ENCODE results near the gene ZIC4.

Gene ZIC4

DNA sequence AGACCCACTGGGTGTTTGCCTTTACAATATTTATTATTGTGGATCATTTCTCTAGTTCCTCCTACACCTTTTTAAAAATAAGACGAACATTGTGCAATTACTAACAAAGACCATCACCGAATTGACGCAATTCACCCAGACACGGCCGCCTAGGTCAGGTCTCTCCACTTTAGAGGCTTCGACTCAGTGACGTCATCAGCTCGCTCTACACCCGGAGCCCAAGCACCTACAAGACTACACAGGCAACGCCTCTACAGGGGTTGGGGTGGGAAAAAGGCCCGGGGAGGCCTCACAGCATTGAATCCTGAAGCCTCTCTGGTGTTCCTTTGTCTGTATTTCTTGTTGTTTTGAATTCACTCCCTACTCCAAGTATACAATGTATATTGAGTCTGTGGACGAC lies 16.6 kb downstream of the ZIC4 start:
- no peak for DNase-seq

DNA sequence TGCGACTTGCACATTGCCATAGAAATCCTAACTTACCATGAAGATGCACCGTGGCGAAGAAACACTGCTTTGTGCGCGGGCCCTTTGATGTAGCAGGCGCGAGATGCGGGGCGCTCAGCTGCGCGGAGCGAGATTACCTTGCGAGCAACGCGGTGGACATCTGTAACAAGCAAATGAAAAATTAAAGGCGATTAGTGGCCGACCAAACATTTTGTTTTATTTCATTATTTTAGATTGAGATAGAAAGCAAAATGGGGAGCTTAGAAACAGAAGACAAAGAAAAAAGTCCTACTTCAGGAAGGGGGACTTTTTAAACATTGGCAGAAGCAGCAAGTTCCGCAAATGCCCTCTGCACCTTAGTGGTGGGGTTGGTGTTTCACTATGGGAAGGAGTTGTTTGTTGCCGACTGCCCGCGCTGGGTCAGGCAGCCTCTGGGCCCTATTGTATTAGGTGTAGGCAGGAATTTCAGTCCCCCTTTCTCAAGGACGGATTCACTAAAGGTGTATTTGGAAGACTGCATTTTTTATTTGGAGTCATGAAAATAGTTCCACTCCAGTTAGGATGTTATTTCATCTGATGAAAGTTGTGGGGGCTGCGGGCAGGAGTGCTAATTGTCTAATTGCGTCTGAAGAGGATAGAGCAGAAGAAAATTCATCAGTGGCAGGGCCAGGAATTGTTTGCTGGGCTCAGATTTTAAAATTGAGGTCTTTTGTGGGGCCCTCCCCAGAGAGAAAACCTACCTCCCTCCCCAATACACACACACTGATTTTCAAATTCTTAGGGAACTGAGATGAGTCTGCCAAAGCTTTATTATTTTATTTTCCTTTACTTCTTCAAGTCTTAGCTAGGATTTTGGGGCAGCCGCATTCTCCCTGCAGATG lies 17.4 kb downstream of the ZIC4 start:
- DNase-seq = no peak

- no peak for DNase-seq
Observed at GRCh38 chr3:147387885-147388699, 18.3 kb downstream of the ZIC4 start.

- no peak for DNase-seq
Observed at GRCh38 chr3:147387291-147387884, 19.0 kb downstream of the ZIC4 start.

DNA sequence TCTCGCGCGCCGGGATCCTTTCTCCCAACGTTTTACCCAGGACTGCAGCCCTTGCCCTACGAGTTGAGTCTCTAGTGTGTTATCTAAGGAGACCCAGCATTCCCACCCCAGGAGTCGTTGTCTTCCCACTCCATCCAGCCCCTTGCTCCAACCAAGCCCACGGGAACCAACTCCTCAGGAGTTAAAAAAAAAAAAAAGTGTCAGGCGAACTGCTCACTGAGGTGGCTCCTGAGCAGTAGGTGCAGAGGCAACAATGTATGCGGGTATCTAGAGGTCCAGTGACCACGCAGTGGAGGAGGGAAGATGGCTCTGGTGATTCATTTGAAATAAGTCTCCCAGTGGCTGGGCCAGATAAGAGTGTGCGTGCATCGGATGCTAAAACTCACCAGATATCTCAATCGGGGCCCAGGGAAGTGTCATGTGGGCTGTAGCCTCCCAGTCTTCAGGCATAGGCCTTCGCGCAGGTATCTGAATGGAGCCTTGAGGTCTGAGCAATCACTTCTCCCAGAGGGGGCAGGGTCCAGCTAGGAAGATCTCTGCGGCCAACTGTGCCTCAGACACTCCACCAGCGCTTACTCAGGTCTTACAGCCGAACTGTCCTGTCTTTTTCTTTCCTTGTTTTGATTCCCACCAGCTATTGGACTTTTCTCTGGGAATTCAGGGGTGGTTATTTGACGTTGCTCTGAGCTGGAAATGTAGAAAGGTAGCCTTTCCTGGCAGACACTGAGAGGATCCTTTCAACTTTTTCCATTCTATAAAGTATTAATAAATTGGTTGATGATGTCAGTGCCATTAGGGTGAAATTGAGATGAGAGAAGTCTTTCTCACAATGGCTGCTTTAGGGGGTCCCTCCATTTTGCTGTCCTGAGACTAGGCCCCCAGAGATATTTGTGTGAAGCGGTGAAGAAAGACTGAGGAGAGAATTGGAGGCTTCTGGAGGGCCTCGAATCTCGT lies 21.0 kb downstream of the ZIC4 start:
- no peak for DNase-seq

DNA sequence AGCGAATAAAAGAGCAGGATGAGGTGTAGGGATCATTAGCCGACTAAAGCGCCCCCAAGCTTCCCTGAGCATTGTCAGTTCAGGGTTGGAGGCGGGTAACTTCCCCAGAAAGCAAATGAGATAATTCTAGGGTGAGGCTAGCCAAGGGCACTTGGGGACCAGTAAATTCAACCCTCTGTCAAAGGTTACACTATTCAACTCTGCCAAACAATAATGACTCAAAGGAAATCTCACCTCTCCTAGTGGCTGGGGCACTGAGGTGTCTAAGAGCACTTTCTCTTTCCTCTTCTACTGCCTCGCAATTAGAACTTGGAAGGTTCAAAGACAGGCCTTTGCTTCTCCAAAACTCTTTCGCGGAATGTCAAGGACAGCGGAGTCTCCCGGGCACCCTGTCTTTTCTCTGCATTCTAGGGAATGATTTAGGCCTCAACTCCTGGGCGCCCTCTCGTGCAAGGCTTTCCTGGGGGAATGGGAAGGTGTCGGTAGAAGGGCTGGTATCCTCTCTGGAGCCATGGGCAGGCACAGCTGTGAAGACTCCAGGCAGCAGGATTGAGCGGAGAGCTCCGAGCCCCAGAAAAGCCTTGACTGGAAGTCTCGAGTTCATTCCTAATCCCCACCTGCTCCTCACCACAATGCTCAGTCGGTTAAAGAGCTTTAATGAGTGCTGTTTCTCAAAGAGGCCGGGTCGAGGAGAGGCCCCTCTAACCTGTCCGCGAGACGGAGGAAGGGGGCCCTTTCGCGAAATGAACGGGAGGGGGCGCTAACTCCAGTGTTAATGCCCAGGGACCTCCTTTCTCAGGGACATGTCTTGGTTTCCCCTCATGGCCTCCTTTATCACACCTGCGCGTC lies 21.9 kb downstream of the ZIC4 start:
- DNase-seq = no peak

GRCh38 chr3:147383617-147384016 lies 22.7 kb downstream of the ZIC4 start:
- DNase-seq = no peak

DNA sequence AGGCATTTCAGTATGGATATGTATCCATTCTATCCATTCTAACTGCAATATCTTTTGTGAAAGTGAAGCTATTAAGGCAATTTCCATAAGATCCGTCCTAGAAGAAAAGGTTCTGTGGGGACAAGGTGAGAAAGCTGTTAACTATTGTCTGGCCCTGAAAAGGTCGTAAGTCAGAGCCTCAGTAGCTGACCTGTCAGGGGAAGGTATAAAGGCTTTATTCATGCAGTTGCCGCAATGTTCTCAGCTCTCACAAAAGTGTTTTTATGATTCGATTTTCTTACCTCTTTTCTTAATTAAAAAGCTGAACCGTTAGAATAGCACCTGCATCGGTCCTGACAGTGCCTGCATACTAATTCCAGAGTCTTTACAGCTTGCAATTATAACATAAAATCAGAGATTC lies 24.7 kb downstream of the ZIC4 start:
- no peak for DNase-seq

DNA sequence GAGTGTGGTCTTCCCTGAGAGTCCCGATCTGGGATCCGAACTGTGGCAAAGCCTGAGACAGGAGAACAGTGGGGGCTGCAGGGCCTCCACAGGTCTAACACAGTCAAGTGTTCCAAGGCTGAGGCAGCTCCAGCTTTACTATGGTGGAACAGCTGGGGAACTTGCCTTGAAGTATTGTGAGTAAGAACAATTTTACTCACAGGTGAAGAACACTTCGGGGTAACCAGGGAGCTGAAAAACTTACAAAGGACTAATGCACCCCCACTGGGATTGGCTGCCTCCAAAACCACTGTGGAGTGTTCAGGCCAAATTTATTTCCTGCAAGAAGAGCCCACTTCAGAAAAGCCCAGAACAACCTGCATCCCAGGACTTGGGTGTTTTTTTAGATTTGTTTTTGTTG lies 25.4 kb downstream of the ZIC4 start:
- DNase-seq = no peak

- DNase-seq = no peak
Observed at GRCh38 chr3:147380387-147380951, 25.9 kb downstream of the ZIC4 start.

DNA sequence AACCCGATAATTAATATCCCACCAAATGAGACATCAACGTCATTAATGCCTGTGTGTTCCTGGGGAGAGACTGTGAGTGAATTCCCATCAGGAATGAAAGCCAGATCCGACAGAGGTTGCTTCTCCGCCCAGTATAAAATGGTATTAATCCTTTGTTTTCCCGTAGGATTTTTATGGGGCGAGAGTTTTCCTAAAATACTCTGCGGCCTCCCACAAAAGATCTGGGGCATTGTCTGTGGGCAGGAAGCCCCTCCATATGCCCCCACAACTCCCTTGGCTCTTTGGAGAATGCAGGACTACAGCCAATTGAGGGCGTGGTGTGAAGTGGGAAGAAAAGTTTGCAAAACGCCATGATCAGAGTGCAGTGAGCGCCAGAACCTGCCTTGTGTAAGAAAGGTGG lies 26.7 kb downstream of the ZIC4 start:
- DNase-seq = no peak

DNA sequence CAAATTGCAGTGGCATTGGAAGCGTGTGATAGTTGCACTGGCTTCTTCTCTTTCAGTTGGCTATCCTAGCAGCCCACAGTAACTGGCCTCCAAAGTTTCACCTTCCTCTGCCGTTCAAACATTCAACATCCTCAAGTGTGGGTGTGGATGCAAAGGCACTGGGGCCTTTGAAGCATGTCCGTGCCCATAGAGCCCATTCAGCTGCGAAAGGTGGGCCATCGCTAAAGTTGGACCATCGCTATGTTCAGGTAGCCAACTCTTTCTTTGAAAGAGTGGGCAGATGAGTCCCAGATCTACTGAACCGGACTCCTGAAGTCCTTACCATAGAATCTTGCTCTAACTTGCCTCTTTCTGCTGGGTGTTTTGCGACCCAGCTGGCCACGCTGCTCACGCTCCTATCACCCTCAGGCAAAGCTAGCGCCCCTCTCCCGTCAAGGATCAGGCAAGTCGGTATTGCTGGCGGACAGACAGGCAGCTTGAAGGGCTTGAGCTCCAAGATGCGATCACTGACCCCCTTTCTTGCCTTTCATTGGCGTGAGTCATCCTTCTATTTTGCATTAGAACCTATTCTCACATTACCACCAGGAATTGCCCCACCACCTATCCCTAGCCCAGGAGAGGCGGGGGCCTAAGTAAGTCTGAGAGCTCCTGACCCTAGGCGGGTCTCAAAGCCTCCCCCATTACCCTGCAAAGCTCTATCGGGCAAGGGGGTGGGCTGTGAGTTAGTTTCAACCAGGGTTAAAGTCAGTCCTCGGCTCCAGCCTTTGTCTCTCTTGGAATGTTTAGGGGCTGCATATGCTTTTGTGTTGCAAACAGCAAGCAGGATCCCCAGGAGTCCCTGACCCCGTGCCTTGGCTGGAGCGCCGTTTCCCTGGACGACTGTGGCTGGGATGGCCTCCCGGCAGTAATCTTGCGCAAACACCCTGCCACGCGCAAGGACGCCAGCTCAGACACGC lies 28.7 kb downstream of the ZIC4 start:
- no peak for DNase-seq

DNA sequence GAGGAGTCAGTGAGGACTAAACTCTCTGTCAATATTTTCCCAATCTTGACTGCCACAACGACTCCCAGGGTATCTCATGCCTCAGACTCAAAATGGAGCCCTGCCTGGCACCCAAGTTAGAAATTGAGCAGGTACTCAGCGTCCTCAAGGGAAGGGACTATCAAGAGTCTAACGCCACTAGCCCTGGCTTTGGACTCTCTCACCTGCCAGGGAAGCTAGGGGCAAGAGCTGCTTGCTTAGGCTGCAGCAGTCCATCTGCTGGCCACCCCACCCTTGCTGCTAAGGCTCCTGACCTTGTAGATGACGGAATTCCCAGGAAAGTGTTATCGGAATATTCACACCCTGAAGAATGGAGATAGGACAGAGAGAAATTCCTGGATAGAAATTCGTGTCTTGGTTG lies 33.0 kb downstream of the ZIC4 start:
- no peak for DNase-seq

GRCh38 chr3:147372525-147373027 lies 33.8 kb downstream of the ZIC4 start:
- DNase-seq = no peak

DNA sequence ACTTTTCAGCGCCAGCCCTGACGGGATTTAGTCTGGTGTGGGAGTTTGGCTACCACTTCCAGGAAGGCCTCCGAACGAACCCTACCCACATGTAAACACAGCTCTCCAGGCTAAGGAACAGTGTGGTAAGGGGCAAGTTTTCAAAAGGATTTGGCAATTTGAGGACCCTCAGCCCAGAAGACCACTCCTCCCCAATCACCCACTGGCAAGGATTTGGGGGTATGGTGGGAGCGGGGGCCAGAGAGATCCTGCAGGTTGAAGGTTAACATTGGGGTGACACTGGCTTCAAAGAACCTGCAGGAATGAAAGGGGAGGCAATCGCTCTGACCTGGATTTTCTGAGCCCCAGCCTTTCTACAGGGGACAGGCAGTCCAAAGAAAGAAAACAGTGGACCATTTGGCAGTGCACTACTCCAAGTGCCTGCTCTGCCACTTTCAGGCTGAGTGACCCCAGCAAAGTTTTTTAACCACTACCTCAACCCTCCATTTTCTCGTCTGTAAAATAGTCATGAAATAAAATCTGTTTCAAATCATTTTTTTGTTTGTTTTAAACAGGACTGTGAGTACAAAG lies 34.5 kb downstream of the ZIC4 start:
- no peak for DNase-seq

DNA sequence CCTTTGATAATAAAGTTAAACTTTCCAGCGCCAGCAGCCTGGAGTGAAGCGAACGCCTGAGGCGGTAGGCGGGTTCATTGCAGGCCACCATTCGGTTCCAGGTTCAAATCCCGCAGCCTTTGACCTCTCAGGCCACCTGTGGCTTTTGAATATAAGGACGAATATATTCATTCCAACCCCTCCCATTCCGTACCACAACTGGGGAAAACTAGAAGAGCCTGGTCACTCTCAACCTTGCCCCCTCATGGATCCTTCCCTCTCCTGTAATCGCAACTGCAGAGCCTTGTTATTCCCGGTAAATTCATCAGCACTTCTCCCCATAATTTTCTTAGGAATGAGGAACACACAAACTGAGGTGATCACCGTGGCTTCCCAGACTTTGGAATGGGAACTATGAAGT lies 35.2 kb downstream of the ZIC4 start:
- no peak for DNase-seq

- DNase-seq = no peak
Observed at GRCh38 chr3:147370349-147370748, 36.0 kb downstream of the ZIC4 start.

GRCh38 chr3:147369661-147370123 lies 36.7 kb downstream of the ZIC4 start:
- DNase-seq = no peak

DNA sequence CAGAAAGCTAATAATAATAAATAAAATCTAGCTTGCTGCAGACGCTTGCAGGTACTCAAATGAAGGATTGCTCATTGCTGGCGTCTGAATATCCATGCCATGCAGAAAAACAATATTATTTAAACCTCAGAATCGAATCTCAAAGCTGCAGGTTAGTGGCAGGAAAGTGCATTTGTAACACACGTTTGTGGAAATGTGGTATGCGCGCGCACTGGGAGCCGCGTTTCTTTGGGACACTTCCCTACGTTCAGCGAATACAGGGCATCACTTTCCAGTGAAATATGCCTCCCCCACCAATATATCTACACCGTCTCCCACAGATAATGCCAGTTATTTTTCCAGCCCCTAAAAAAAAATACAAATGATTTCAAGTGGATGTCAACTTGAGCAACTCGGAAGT lies 37.1 kb downstream of the ZIC4 start:
- no peak for DNase-seq
